Keratinocyte (primary cell): Measurements from ENCODE around the gene CCDC61. TPM values are rescaled to one million over a fixed set of nuclear protein-coding genes. Genes with fewer than 3 reads are reported as not detected.
A peak's percentile ranks its signal among the peaks of the same experiment; 100 is the strongest.

Source experiments
- DNase-seq: peaks from one replicate; pipeline ENCODE4 v3.0.0-alpha.2; 2011; ENCODE audit warnings: low read depth, missing footprints, low spot score
- FAIRE-seq: peaks from 2 replicates; lab custom pipeline; 2011; peaks lifted over from hg19 to GRCh38; lab: Jason Lieb, UNC
- H2AFZ ChIP-seq: 2 replicates; pipeline ENCODE4 v1.6.0; 2012; ENCODE audit warnings: low read length, control low read depth, inconsistent platforms; ENCODE audit not compliant: control insufficient read depth
- H3K27ac ChIP-seq: 2 replicates; pipeline ENCODE4 v1.5.1; 2011; ENCODE audit warnings: low read length; ENCODE audit not compliant: control insufficient read depth, insufficient read depth
- H3K27me3 ChIP-seq: 3 replicates; pipeline ENCODE4 v1.6.0; 2011; ENCODE audit warnings: low read length; ENCODE audit not compliant: control insufficient read depth, insufficient read depth; ENCODE audit errors: extremely low read depth
- H3K36me3 ChIP-seq, 2 experiments: 2 replicates in 1 of 2; 3 replicates in 1 of 2; pipeline ENCODE4 v1.5.1; 2011; ENCODE audit warnings: low read length in 2 of 2, mild to moderate bottlenecking in 1 of 2; ENCODE audit not compliant: control insufficient read depth in 2 of 2, insufficient read depth in 2 of 2; ENCODE audit errors: extremely low read depth in 1 of 2
- H3K4me1 ChIP-seq: 3 replicates; pipeline ENCODE4 v1.5.1; 2011; ENCODE audit warnings: low read length; ENCODE audit not compliant: control insufficient read depth, insufficient read depth; ENCODE audit errors: extremely low read depth
- H3K4me2 ChIP-seq: 3 replicates; pipeline ENCODE4 v1.6.0; 2011; ENCODE audit warnings: low read depth, low read length; ENCODE audit not compliant: control insufficient read depth, insufficient read depth; ENCODE audit errors: extremely low read depth
- H3K4me3 ChIP-seq, 3 experiments: fragments of 200-600 bp in 1 of 3; sonication (generic) in 1 of 3; 2 replicates in 2 of 3; 3 replicates in 1 of 3; pipeline ENCODE4 v1.5.1; 2011 to 2016; ENCODE audit warnings: low read length in 3 of 3, mild to moderate bottlenecking in 3 of 3, control low read depth in 2 of 3, inconsistent platforms in 1 of 3, low read depth in 1 of 3, mixed read lengths in 1 of 3, mixed run types in 1 of 3, moderate library complexity in 1 of 3; ENCODE audit not compliant: control insufficient read depth in 2 of 3, insufficient read depth in 2 of 3; ENCODE audit errors: extremely low read depth in 1 of 3
- H3K79me2 ChIP-seq: 2 replicates; pipeline ENCODE4 v1.6.0; 2012; ENCODE audit warnings: low read length; ENCODE audit not compliant: control insufficient read depth, insufficient read depth
- H3K9ac ChIP-seq: 3 replicates; pipeline ENCODE4 v1.6.0; 2011; ENCODE audit warnings: low read length; ENCODE audit not compliant: control insufficient read depth, insufficient read depth; ENCODE audit errors: extremely low read depth
- H3K9me1 ChIP-seq: 3 replicates; pipeline ENCODE4 v1.6.0; 2011; ENCODE audit warnings: low read length; ENCODE audit not compliant: control insufficient read depth, insufficient read depth; ENCODE audit errors: extremely low read depth
- H3K9me3 ChIP-seq: 2 replicates; pipeline ENCODE4 v1.5.1; 2012; ENCODE audit warnings: low read depth, low read length; ENCODE audit not compliant: control insufficient read depth
- H4K20me1 ChIP-seq: 3 replicates; pipeline ENCODE4 v1.6.0; 2011; ENCODE audit warnings: low read length; ENCODE audit not compliant: control insufficient read depth, insufficient read depth; ENCODE audit errors: extremely low read depth
- EZH2 ChIP-seq: IDR thresholded peaks from one replicate; pipeline ENCODE4 v1.6.1; 2012; ENCODE audit warnings: inconsistent platforms, mild to moderate bottlenecking, low read length, moderate library complexity
- dilution Hi-C: fragments of 300-500 bp; cut with MboI; formaldehyde crosslinking; loops from one replicate; pipeline ENCODE4 v1.7.0; 2020; ENCODE audit warnings: low sequenced_read_pairs; ENCODE audit not compliant: extremely low pct_ligation_motif_present
- polyA plus RNA-seq, 5 experiments: library from polyadenylated mRNA; depleted of rRNA in 3 of 5; stranded (reverse) in 3 of 5; stranded (forward) in 1 of 5; unstranded in 1 of 5; fragments of >200 nt; gene quantifications; 1 replicate in 1 of 5; 2 replicates in 3 of 5; 3 replicates in 1 of 5; pipeline versions ENCODE4 v1.2.1 to v1.2.3, GENCODE V29; 2011 to 2012; ENCODE audit warnings: missing spikeins in 2 of 5, low read depth in 1 of 5, low replicate concordance in 1 of 5
- TF ChIP-seq, protein P1 (sequence below), 3 experiments: IDR thresholded peaks in 1 of 3; conservative IDR thresholded peaks in 1 of 3; optimal IDR thresholded peaks in 1 of 3; 2 replicates in 2 of 3; 3 replicates in 1 of 3; pipeline versions ENCODE3 to v1.5.1; 2011; ENCODE audit warnings: low read length in 3 of 3, mild to moderate bottlenecking in 3 of 3, moderate library complexity in 2 of 3, control low read depth in 1 of 3, inconsistent platforms in 1 of 3; ENCODE audit not compliant: insufficient read depth in 2 of 3; ENCODE audit errors: extremely low read depth in 1 of 3

Gene CCDC61
- polyA plus RNA-seq, 1 donor (not counting 4 experiments of a cell fraction or from before 2014, with no cell fraction given) = 5.8 TPM

DNA sequence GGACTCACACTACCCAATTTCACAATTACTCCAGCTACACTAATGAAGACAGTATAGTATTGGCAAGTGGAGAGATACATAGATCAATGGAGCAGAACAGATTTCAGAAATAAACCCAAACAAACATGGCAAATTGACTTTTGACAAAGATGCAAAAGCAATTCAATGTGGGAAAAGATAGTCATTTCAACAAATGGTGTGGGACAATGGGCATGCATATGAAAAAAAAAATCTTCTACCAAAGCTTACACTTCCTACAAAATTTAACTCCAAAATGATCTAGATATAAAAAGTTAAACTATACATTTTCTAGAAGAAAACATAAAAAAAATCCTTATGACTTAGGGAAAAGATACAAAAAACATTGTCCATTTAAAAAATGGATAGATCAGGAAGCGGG is 48.3 kb downstream of the CCDC61 start:
- Histone ChIP-seq H2AFZ (no peak overlapping the region), H3K27ac (no peak overlapping the region), H3K36me3 (no peaks in the 10 kb centered on the region), H4K20me1 (no peaks in the 10 kb centered on the region), H3K9me3 (peaks cover 1% of the 10 kb centered on the region), H3K9me1 (peaks cover 5% of the 10 kb centered on the region), H3K4me1 (peaks cover 24% of the 10 kb centered on the region), H3K4me3 (no peak overlapping the region), H3K4me2 (no peak overlapping the region), H3K27me3 (peaks cover 61% of the 10 kb centered on the region), H3K9ac (no peak overlapping the region), H3K79me2 (no peaks in the 10 kb centered on the region)
- FAIRE-seq = no peak
- dilution Hi-C loops = no loop called here
- TF ChIP-seq EZH2 = no peak
- TF ChIP-seq, protein P1, sequence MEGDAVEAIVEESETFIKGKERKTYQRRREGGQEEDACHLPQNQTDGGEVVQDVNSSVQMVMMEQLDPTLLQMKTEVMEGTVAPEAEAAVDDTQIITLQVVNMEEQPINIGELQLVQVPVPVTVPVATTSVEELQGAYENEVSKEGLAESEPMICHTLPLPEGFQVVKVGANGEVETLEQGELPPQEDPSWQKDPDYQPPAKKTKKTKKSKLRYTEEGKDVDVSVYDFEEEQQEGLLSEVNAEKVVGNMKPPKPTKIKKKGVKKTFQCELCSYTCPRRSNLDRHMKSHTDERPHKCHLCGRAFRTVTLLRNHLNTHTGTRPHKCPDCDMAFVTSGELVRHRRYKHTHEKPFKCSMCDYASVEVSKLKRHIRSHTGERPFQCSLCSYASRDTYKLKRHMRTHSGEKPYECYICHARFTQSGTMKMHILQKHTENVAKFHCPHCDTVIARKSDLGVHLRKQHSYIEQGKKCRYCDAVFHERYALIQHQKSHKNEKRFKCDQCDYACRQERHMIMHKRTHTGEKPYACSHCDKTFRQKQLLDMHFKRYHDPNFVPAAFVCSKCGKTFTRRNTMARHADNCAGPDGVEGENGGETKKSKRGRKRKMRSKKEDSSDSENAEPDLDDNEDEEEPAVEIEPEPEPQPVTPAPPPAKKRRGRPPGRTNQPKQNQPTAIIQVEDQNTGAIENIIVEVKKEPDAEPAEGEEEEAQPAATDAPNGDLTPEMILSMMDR (optimal IDR thresholded peaks at IDR 0.05 in 1 of 3, IDR thresholded peaks at IDR 0.05 in 1 of 3, conservative IDR thresholded peaks at IDR 0.05 in 1 of 3; ENCODE audit: extremely low read depth in 1 of 3, insufficient read depth in 2 of 3, low read length in 3 of 3) = no peak
- DNase-seq = no peak

DNA sequence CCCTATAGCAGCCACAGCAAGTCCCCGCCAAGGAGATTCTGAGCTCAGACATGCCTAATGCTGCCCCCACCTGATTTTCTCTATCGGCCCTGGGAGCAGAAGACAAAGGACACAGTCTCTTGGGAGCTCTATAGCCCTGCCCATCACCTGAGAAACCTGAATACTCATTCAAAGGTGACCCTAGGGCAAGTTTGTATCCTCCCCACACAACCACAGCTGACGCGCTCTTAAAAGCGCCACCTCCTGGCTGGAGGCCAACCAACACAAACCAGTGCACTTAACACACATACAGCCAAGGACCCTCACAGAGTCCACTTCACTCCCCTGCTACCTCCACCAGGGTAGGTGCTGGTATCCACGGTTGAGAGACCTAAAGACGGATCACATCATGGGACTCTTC is 54.3 kb downstream of the CCDC61 start:
- Histone ChIP-seq H3K9me3 (no peaks in the 10 kb centered on the region), H3K4me1 (peaks cover 8% of the 10 kb centered on the region), H3K27me3 (peaks cover 20% of the 10 kb centered on the region), H3K27ac (no peak overlapping the region), H3K9ac (no peak overlapping the region), H3K79me2 (no peaks in the 10 kb centered on the region), H3K4me2 (peak overlapping the region; percentile 45), H3K9me1 (no peaks in the 10 kb centered on the region), H3K36me3 (no peaks in the 10 kb centered on the region), H4K20me1 (no peaks in the 10 kb centered on the region), H2AFZ (no peak overlapping the region), H3K4me3 (no peak overlapping the region)
- dilution Hi-C loops = no loop called here
- DNase-seq (peak; percentile 59), FAIRE-seq (peak; percentile 66)
- TF ChIP-seq, protein P1 (optimal IDR thresholded peaks at IDR 0.05 in 1 of 3, IDR thresholded peaks at IDR 0.05 in 1 of 3, conservative IDR thresholded peaks at IDR 0.05 in 1 of 3; ENCODE audit: extremely low read depth in 1 of 3, insufficient read depth in 2 of 3, low read length in 3 of 3) = peak in 1 of 3 experiments; percentile 54
- TF ChIP-seq EZH2 = no peak
